Activated CD4-positive, alpha-beta T cell treated with anti-CD3 and anti-CD28 coated beads for 1 hour (primary cell): ENCODE measurements around the gene MAP6.
A peak's percentile ranks its signal among the peaks of the same experiment; 100 is the strongest.

ENCODE experiments used
- DNase-seq: peaks from one replicate; pipeline ENCODE4 v3.0.0-alpha.2; 2020

The MAP6 gene

GRCh38 chr11:75565916-75566762 lies 102.7 kb downstream of the MAP6 start:
- DNase-seq, result no peak

- no peak for DNase-seq
Measured at GRCh38 chr11:75565221-75565814, 103.5 kb downstream of the MAP6 start.

GRCh38 chr11:75563978-75564552 lies 104.8 kb downstream of the MAP6 start:
- DNase-seq, result no peak

- DNase-seq, result no peak
Measured at GRCh38 chr11:75563501-75563977, 105.3 kb downstream of the MAP6 start.

- DNase-seq, result no peak
Measured at GRCh38 chr11:75562836-75563484, 105.9 kb downstream of the MAP6 start.

GRCh38 chr11:75562048-75562835 lies 106.6 kb downstream of the MAP6 start, which contains the start of gene SERPINH1:
TSS of gene SERPINH1 (plus strand) at chr11:75562253. CDS start at chr11:75566350, 4,097 bp downstream.
- peak; percentile 30 for DNase-seq

GRCh38 chr11:75561426-75562047 lies 107.3 kb downstream of the MAP6 start:
- DNase-seq, result no peak

GRCh38 chr11:75560644-75561043 lies 108.2 kb downstream of the MAP6 start:
- no peak for DNase-seq

- DNase-seq, result no peak
Measured at GRCh38 chr11:75558939-75559843, 109.6 kb downstream of the MAP6 start.

GRCh38 chr11:75557666-75558494 lies 111.0 kb downstream of the MAP6 start:
- DNase-seq, result no peak

- DNase-seq, result no peak
Measured at GRCh38 chr11:75556275-75556674, 112.6 kb downstream of the MAP6 start.

GRCh38 chr11:75555079-75555811 lies 113.6 kb downstream of the MAP6 start:
- no peak for DNase-seq

GRCh38 chr11:75554258-75555022 lies 114.4 kb downstream of the MAP6 start:
- no peak for DNase-seq

GRCh38 chr11:75553889-75554257 lies 115.0 kb downstream of the MAP6 start:
- no peak for DNase-seq

- no peak for DNase-seq
Measured at GRCh38 chr11:75553182-75553581, 115.7 kb downstream of the MAP6 start.

GRCh38 chr11:75549370-75549958 lies 119.4 kb downstream of the MAP6 start:
- no peak for DNase-seq

- no peak for DNase-seq
Measured at GRCh38 chr11:75548595-75549272, 120.1 kb downstream of the MAP6 start.
